ENCODE measurements around the gene THSD4.

DNA sequence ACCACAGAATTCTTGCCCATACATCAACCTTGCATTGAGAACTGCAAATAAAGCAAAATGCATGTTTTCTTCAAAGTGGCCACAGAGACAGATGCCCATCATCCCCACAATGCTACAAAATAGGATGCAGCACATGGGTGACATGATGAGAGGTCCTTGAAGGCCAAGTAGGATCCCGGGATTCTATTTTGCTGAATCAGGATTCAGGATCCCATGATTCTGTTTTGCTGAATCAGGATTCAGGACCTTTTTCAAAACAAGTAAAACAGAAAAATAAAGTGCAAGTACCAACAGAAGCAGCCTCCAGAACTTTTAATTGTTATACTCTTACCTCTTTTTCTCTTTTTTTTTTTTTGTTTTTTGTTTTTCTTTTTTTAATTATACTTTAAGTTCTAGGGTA, 453.0 kb downstream of the THSD4 start:
- TF ChIP-seq NFRKB (IDR thresholded peaks at IDR 0.05; ENCODE audit: low read depth) (no peak), YY1 (IDR thresholded peaks at IDR 0.05; ENCODE audit: borderline replicate concordance in 1 of 3, control insufficient read depth in 1 of 3, extremely low read depth in 1 of 3, insufficient read depth in 3 of 3, insufficient read length in 1 of 3, insufficient replicate concordance in 2 of 3, low read depth in 1 of 3, low read length in 2 of 3) (no peak), FOXP1 (CRISPR knock-in tag; IDR thresholded peaks at IDR 0.05) (no peak), ATF1 (CRISPR knock-in tag; IDR thresholded peaks at IDR 0.05) (no peak), ATF1 (tag; IDR thresholded peaks at IDR 0.05) (no peak), POLR2AphosphoS5 (IDR thresholded peaks at IDR 0.05; ENCODE audit: control insufficient read depth, insufficient read depth, low read depth, low read length) (no peak), NCOA4 (IDR thresholded peaks at IDR 0.05; ENCODE audit: partially characterized antibody) (no peak), POLR2AphosphoS2 (IDR thresholded peaks at IDR 0.05; ENCODE audit: low read length) (no peak), ZBED1 (IDR thresholded peaks at IDR 0.05) (no peak), NR3C1 (CRISPR knock-in tag; IDR thresholded peaks at IDR 0.05) (no peak), CBX8 (IDR thresholded peaks at IDR 0.05; ENCODE audit: borderline replicate concordance, extremely low read depth, low read depth, low read length, poor library complexity, severe bottlenecking) (no peak), E2F6 (IDR thresholded peaks at IDR 0.05; ENCODE audit: borderline replicate concordance in 1 of 2, extremely low read depth in 1 of 2, insufficient read depth in 1 of 2, insufficient read length in 1 of 2, low read depth in 1 of 2, low read length in 1 of 2, poor library complexity in 1 of 2, severe bottlenecking in 1 of 2) (no peak)
